Naive thymus-derived CD4-positive, alpha-beta T cell (primary cell): ENCODE results near the gene ARX. TPM values are rescaled to one million over a fixed set of nuclear protein-coding genes. Genes with fewer than 3 reads are reported as not detected.

Experiments used
- ATAC-seq: fragments of 150-1000 bp; cut with Tn5 transposase; 2 replicates; pipeline ENCODE4 v1.10.0; 2021; ENCODE audit warnings: mild to moderate bottlenecking, moderate library complexity
- CTCF ChIA-PET: fragments of 350-600 bp; sonication (Branson Sonifier 250); formaldehyde crosslinking; loops from one replicate; lab custom pipeline; 2021; ENCODE audit warnings: antibody characterized with exemption; lab: Charles Lee
- POLR2A ChIA-PET: fragments of 350-600 bp; sonication (Branson Sonifier 250); formaldehyde crosslinking; loops from one replicate; lab custom pipeline; 2021; ENCODE audit warnings: antibody characterized with exemption, inconsistent platforms; lab: Charles Lee
- DNase-seq, 9 donors: peaks; one replicate each; pipeline versions ENCODE4 v3.0.0 to v3.0.0-alpha.2; 2020 to 2022; ENCODE audit warnings: mixed read lengths in 1 of 9
- H3K27ac ChIP-seq: one replicate; pipeline ENCODE4 v1.7.0; 2013; ENCODE audit warnings: mild to moderate bottlenecking, low read depth, low read length, moderate library complexity
- H3K27me3 ChIP-seq, 2 donors: one replicate each; pipeline ENCODE4 v1.7.0; 2013; ENCODE audit warnings: low read length in 2 of 2, mild to moderate bottlenecking in 2 of 2, moderate library complexity in 2 of 2; ENCODE audit not compliant: control insufficient read depth in 2 of 2, insufficient read depth in 2 of 2
- H3K36me3 ChIP-seq, 3 experiments: 1 replicate in 2 of 3; 2 replicates in 1 of 3; pipeline ENCODE4 v1.7.0; 2013; ENCODE audit warnings: low read length in 3 of 3, mild to moderate bottlenecking in 3 of 3, moderate library complexity in 1 of 3; ENCODE audit not compliant: insufficient read depth in 3 of 3, control insufficient read depth in 2 of 3
- H3K4me1 ChIP-seq, 2 donors: one replicate each; pipeline ENCODE4 v1.7.0; 2013; ENCODE audit warnings: low read length in 2 of 2, mild to moderate bottlenecking in 2 of 2, moderate library complexity in 1 of 2; ENCODE audit not compliant: control insufficient read depth in 2 of 2, insufficient read depth in 2 of 2
- H3K4me3 ChIP-seq: 2 replicates; pipeline ENCODE4 v1.7.0; 2013; ENCODE audit warnings: mild to moderate bottlenecking, low read length
- H3K9me3 ChIP-seq, 3 experiments: 1 replicate in 2 of 3; 2 replicates in 1 of 3; pipeline ENCODE4 v1.7.0; 2013; ENCODE audit warnings: low read length in 3 of 3; ENCODE audit not compliant: control insufficient read depth in 2 of 3
- H3K27ac Mint-ChIP-seq, 9 donors: one replicate each; pipeline ENCODE4 v1.8.0; 2020 to 2022; ENCODE audit warnings: mixed read lengths in 9 of 9, mild to moderate bottlenecking in 8 of 9, moderate library complexity in 5 of 9, inconsistent platforms in 2 of 9
- H3K27me3 Mint-ChIP-seq, 5 donors: one replicate each; pipeline ENCODE4 v1.8.0; 2021 to 2022; ENCODE audit warnings: mixed read lengths in 5 of 5, mild to moderate bottlenecking in 1 of 5
- H3K36me3 Mint-ChIP-seq, 5 donors: one replicate each; pipeline ENCODE4 v1.8.0; 2020 to 2022; ENCODE audit warnings: mixed read lengths in 5 of 5, mild to moderate bottlenecking in 3 of 5, inconsistent platforms in 1 of 5
- H3K4me1 Mint-ChIP-seq, 7 donors: one replicate each; pipeline ENCODE4 v1.8.0; 2020 to 2022; ENCODE audit warnings: mixed read lengths in 7 of 7, mild to moderate bottlenecking in 3 of 7, inconsistent platforms in 1 of 7
- H3K4me3 Mint-ChIP-seq, 10 donors: one replicate each; pipeline ENCODE4 v1.8.0; 2020 to 2022; ENCODE audit warnings: mild to moderate bottlenecking in 10 of 10, mixed read lengths in 10 of 10, moderate library complexity in 6 of 10, inconsistent platforms in 2 of 10
- H3K9me3 Mint-ChIP-seq, 11 donors: one replicate each; pipeline ENCODE4 v1.8.0; 2020 to 2022; ENCODE audit warnings: mixed read lengths in 11 of 11, mild to moderate bottlenecking in 4 of 11, inconsistent platforms in 1 of 11, moderate library complexity in 1 of 11
- intact Hi-C, 2 donors: fragments of 100-400 bp; cut with micrococcal nuclease; formaldehyde crosslinking; loops; one replicate each; pipeline ENCODE4 v1.15.1; 2023
- polyA plus RNA-seq, 2 donors: library from polyadenylated mRNA; unstranded; fragments of 300-500 nt; fragmentation: Illumina TruSeq; gene quantifications; one replicate each; pipeline ENCODE4 v1.2.3, GENCODE V29; 2021
- total RNA-seq, 6 experiments: library from RNA in 5 of 6; stranded (reverse) in 5 of 6; gene quantifications; 1 replicate in 5 of 6; 2 replicates in 1 of 6; pipeline ENCODE4 v1.2.3 and lab custom pipeline; 2021 to 2026

ARX gene
- total and polyA plus RNA-seq, 7 experiments from 2014 or later: not detected

DNA sequence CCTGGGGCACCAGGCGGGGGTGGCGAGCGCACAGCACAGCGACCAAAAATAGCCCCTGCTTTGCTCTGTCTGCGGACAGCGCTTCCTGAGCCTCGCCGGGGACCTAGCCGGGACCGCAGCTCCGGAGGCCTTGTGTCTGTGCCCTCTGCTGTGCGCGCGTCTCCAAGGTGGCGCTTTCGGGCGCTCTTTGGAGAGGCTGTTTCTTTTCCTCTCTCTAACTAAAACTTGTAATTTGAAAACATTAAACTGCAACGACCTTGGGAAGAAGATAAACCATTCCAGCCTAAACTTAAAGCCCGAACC, 3.4 kb downstream of the ARX start:
- peaks cover 0 to 9% (median under 1%) of the 10 kb centered on the region in 11 donors for H3K9me3 Mint-ChIP-seq
- no peak for DNase-seq
- H3K4me3 ChIP-seq: no peak overlapping the region
- no peaks in the 10 kb centered on the region for H3K4me1 ChIP-seq
- H3K27me3 ChIP-seq: peaks cover 3 to 7% of the 10 kb centered on the region in 2 donors
- H3K4me1 Mint-ChIP-seq: peaks cover 0 to 22% (median 11%) of the 10 kb centered on the region in 7 donors
- intact Hi-C loops: no loop called here
- POLR2A ChIA-PET: no interaction called here
- no peaks in the 10 kb centered on the region for H3K36me3 Mint-ChIP-seq
- H3K9me3 ChIP-seq: no peaks in the 10 kb centered on the region
- peak overlapping the region in 7 of 10 donors; percentile 23 to 83 (median 43) for H3K4me3 Mint-ChIP-seq
- H3K27me3 Mint-ChIP-seq: peaks cover 15 to 83% (median 37%) of the 10 kb centered on the region in 5 donors
- no peak overlapping the region for H3K27ac ChIP-seq
- no peak for ATAC-seq
- CTCF ChIA-PET: no interaction called here
- no peak overlapping the region for H3K27ac Mint-ChIP-seq
- H3K36me3 ChIP-seq: no peaks in the 10 kb centered on the region

GRCh38 chrX:25011589-25012432, 4.0 kb downstream of the ARX start:
- CTCF ChIA-PET: no interaction called here
- Mint-ChIP-seq H3K27me3 (peaks cover 17 to 80% (median 37%) of the 10 kb centered on the region in 5 donors), H3K4me1 (peaks cover 0 to 17% (median 9%) of the 10 kb centered on the region in 7 donors), H3K9me3 (peaks cover 0 to 6% (median 0%) of the 10 kb centered on the region in 11 donors), H3K4me3 (peak overlapping the region in 5 of 10 donors; percentile 23 to 83 (median 28)), H3K36me3 (no peaks in the 10 kb centered on the region), H3K27ac (peak overlapping the region in 1 of 9 donors; percentile 23)
- Histone ChIP-seq H3K9me3 (no peaks in the 10 kb centered on the region), H3K27me3 (peaks cover 0 to 6% of the 10 kb centered on the region in 2 donors), H3K36me3 (no peaks in the 10 kb centered on the region), H3K4me1 (no peaks in the 10 kb centered on the region), H3K4me3 (no peak overlapping the region), H3K27ac (no peak overlapping the region)
- POLR2A ChIA-PET: no interaction called here
- intact Hi-C loops: no loop called here
- no peak for DNase-seq
- ATAC-seq: no peak

DNA sequence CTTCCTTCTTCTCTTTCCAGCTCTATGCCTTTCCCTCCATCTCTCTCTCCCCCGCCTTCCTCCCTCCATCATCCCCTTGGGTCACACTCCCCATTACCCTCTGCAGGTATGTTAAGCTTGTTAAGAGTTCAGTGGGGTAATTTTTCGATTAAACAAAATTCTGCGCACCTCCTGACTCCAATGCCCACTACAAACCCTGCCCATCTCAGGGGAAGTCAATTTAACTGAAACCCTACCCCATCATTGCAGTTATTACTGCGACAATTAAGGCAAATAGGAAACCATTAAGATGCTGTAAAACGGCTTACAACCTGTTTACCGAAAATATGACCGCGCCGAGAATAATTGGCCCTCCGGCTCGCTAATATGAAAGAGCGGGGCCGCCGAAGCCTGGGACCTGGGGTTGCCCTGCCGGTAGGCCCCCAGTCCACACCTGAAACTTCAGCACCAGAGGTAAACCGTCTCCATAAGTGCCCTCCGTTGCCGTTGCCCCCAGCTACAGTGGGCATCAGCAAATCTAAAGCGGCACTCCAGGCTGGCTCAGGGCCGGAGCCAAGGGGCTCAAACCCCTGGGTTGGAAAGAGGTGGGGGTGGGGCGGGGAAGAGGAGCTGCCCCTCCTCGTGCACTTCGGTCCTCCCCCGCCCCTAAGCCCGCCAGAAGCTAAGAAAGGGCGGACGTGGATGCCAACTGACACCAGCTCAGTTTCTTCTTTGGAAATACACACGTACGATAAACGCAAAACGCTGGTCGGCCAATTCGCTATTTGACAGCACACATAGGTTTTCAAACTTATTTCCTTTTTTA, 4.8 kb downstream of the ARX start:
- CTCF ChIA-PET: no interaction called here
- POLR2A ChIA-PET: no interaction called here
- DNase-seq (no peak), ATAC-seq (no peak)
- peak overlapping the region in 1 of 9 donors; percentile 46 for H3K27ac Mint-ChIP-seq
- H3K4me3 Mint-ChIP-seq: no peak overlapping the region
- Histone ChIP-seq H3K36me3 (no peaks in the 10 kb centered on the region), H3K27ac (no peak overlapping the region), H3K4me1 (no peaks in the 10 kb centered on the region), H3K4me3 (no peak overlapping the region), H3K27me3 (peaks cover 0 to 4% of the 10 kb centered on the region in 2 donors), H3K9me3 (no peaks in the 10 kb centered on the region)
- H3K9me3 Mint-ChIP-seq: peaks cover 0 to 4% (median 0%) of the 10 kb centered on the region in 11 donors
- H3K27me3 Mint-ChIP-seq: peaks cover 18 to 80% (median 37%) of the 10 kb centered on the region in 5 donors
- H3K36me3 Mint-ChIP-seq: no peaks in the 10 kb centered on the region
- H3K4me1 Mint-ChIP-seq: peaks cover 0 to 19% (median 12%) of the 10 kb centered on the region in 7 donors
- intact Hi-C loops: no loop called here

DNA sequence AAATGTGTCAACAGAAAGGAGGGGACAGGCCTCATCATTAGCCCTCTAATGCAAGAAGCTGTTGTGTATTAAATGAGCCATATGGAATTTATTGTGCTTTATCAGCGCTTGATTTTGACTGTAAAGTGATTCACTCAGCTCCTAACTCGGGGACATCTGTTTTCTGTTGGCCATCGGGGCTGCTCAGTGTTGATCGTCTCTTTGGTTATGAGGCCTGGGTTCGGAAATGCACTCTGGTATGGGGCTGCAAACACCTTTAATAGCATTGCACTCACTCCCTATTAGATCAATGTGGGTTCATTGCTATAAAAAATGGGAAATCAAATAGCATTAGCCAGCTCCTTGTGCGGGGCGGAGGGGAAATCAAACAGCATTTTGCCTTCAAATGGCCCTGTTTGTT, 6.4 kb downstream of the ARX start:
- ChIA-PET POLR2A (no interaction called here), CTCF (no interaction called here)
- peaks cover 0 to 4% (median 0%) of the 10 kb centered on the region in 11 donors for H3K9me3 Mint-ChIP-seq
- DNase-seq (no peak), ATAC-seq (no peak)
- Histone ChIP-seq H3K4me3 (no peak overlapping the region), H3K9me3 (no peaks in the 10 kb centered on the region), H3K27ac (no peak overlapping the region), H3K4me1 (no peaks in the 10 kb centered on the region), H3K36me3 (no peaks in the 10 kb centered on the region), H3K27me3 (peaks cover 0 to 4% of the 10 kb centered on the region in 2 donors)
- no peaks in the 10 kb centered on the region for H3K36me3 Mint-ChIP-seq
- peaks cover 20 to 73% (median 37%) of the 10 kb centered on the region in 5 donors for H3K27me3 Mint-ChIP-seq
- H3K27ac Mint-ChIP-seq: no peak overlapping the region
- intact Hi-C loops: loop anchor here in 1 of 2 donors (5.0 kb wide), 1 partner anchor 172 kb away; no protein-coding TSS in a partner anchor
- peaks cover under 1 to 17% (median 10%) of the 10 kb centered on the region in 7 donors for H3K4me1 Mint-ChIP-seq
- H3K4me3 Mint-ChIP-seq: no peak overlapping the region

GRCh38 chrX:25007059-25008053, 8.4 kb downstream of the ARX start:
- ChIA-PET POLR2A (no interaction called here), CTCF (no interaction called here)
- no peaks in the 10 kb centered on the region for H3K4me1 ChIP-seq
- Mint-ChIP-seq H3K4me3 (peak overlapping the region in 1 of 10 donors; percentile 29), H3K27me3 (peaks cover 20 to 75% (median 41%) of the 10 kb centered on the region in 5 donors), H3K9me3 (peaks cover 0 to 5% (median 0%) of the 10 kb centered on the region in 11 donors), H3K4me1 (peaks cover 6 to 18% (median 13%) of the 10 kb centered on the region in 7 donors), H3K27ac (peak overlapping the region in 1 of 9 donors; percentile 52), H3K36me3 (peaks cover 0 to 2% (median 0%) of the 10 kb centered on the region in 5 donors)
- peaks cover 0 to 4% of the 10 kb centered on the region in 2 donors for H3K27me3 ChIP-seq
- no peaks in the 10 kb centered on the region for H3K36me3 ChIP-seq
- intact Hi-C loops: loop anchor here in 1 of 2 donors (2.0 to 5.0 kb wide), 2 partner anchors 13 to 170 kb away; no protein-coding TSS in a partner anchor
- no peaks in the 10 kb centered on the region for H3K9me3 ChIP-seq
- ATAC-seq (no peak), DNase-seq (no peak)
- H3K4me3 ChIP-seq: no peak overlapping the region
- no peak overlapping the region for H3K27ac ChIP-seq
